ENCODE data around the gene ATP6AP1. TPM values are rescaled to one million over a fixed set of nuclear protein-coding genes. Genes with fewer than 3 reads are reported as not detected.

Gene ATP6AP1, protein sequence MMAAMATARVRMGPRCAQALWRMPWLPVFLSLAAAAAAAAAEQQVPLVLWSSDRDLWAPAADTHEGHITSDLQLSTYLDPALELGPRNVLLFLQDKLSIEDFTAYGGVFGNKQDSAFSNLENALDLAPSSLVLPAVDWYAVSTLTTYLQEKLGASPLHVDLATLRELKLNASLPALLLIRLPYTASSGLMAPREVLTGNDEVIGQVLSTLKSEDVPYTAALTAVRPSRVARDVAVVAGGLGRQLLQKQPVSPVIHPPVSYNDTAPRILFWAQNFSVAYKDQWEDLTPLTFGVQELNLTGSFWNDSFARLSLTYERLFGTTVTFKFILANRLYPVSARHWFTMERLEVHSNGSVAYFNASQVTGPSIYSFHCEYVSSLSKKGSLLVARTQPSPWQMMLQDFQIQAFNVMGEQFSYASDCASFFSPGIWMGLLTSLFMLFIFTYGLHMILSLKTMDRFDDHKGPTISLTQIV
- polyA plus RNA-seq: 100 to 1,000 TPM in 1 of 4 donors, 10 to 100 TPM in 3; 34.0 to 157 (median 57.4) TPM
- long read RNA-seq, donor 1, transcript ATP6AP1-201 (10 exons, 2,099 nt): major isoform, 79 of 112 reads
- long read RNA-seq, donor 1, partial matches to known transcripts: 32 of 112 reads
- long read RNA-seq, donor 1, other reads (novel, unspliced or antisense): 0 of 112 reads
- long read RNA-seq, donor 2, transcript ATP6AP1-201 (10 exons, 2,099 nt): major isoform, 23 of 44 reads
- long read RNA-seq, donor 2, partial matches to known transcripts: 21 of 44 reads
- long read RNA-seq, donor 2, other reads (novel, unspliced or antisense): 0 of 44 reads
- long read RNA-seq, donor 3, transcript ATP6AP1-201 (10 exons, 2,099 nt): major isoform, 13 of 21 reads
- long read RNA-seq, donor 3, partial matches to known transcripts: 6 of 21 reads
- long read RNA-seq, donor 3, other reads (novel, unspliced or antisense): 0 of 21 reads
- long read RNA-seq, donor 4: 0 reads
- long read RNA-seq, donor 5, transcript ATP6AP1-201 (10 exons, 2,099 nt): major isoform, 5 of 5 reads
- long read RNA-seq, donor 5, partial matches to known transcripts: 0 of 5 reads
- long read RNA-seq, donor 5, other reads (novel, unspliced or antisense): 0 of 5 reads
- long read RNA-seq, donor 6, transcript ATP6AP1-201 (10 exons, 2,099 nt): major isoform, 36 of 37 reads
- long read RNA-seq, donor 6, partial matches to known transcripts: 0 of 37 reads
- long read RNA-seq, donor 6, other reads (novel, unspliced or antisense): 0 of 37 reads
- long read RNA-seq, donor 7, transcript ATP6AP1-201 (10 exons, 2,099 nt): major isoform, 51 of 58 reads
- long read RNA-seq, donor 7, partial matches to known transcripts: 7 of 58 reads
- long read RNA-seq, donor 7, other reads (novel, unspliced or antisense): 0 of 58 reads
- long read RNA-seq, donor 8, partial matches to known transcripts: 0 of 3 reads
- long read RNA-seq, donor 8, other reads (novel, unspliced or antisense): 0 of 3 reads
- long read RNA-seq, donor 9, transcript ATP6AP1-201 (10 exons, 2,099 nt): major isoform, 11 of 23 reads
- long read RNA-seq, donor 9, partial matches to known transcripts: 12 of 23 reads
- long read RNA-seq, donor 9, other reads (novel, unspliced or antisense): 0 of 23 reads
- long read RNA-seq, donor 10, transcript ATP6AP1-201 (10 exons, 2,099 nt): major isoform, 39 of 41 reads
- long read RNA-seq, donor 10, partial matches to known transcripts: 0 of 41 reads
- long read RNA-seq, donor 10, other reads (novel, unspliced or antisense): 0 of 41 reads

DNA sequence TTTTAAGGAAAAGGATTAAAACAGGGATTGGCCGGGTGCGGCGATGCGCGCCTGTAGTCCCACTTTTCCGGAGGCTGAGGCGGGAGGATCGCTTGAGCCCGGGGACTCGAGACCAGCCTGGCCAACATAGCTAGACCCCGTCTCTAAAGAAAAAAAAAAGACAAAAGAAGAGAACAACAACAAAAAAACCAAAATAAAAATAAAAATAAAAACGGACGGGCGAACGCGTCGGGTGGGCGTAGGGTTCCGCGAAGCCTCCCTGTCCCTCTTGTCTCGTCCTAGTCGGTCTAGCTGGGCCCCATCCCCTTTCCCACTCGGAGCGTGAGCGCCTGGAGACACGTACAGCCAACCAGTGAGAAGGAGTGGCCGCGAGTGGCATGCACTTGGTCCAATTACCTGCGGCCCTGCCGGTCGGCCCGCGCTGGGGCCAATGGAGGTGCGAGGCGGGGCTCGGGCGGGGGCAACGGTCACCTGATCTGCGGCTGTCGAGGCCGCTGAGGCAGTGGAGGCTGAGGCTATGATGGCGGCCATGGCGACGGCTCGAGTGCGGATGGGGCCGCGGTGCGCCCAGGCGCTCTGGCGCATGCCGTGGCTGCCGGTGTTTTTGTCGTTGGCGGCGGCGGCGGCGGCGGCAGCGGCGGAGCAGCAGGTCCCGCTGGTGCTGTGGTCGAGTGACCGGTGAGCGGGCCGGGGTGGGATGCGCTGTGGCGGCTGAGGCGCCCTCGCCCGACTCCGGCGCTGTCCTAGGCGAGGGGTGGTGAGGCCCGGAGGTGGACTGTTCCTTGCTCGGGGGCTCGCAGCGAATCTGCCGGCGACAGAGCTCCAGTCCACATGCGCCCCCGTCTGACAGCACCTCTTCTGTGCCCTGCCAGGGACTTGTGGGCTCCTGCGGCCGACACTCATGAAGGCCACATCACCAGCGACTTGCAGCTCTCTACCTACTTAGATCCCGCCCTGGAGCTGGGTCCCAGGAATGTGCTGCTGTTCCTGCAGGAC is at the start of gene ATP6AP1:
ATP6AP1 (plus strand) TSS at position 502 of the 996 bp plus-strand sequence; CDS start at position 518, 16 bp downstream.
- Histone ChIP-seq H3K27me3 (ENCODE audit: control insufficient read depth in 3 of 3, insufficient read depth in 3 of 3, low read length in 3 of 3) (no peaks in the 10 kb centered on the region), H3K4me1 (ENCODE audit: control insufficient read depth in 3 of 3, insufficient read depth in 2 of 3, low read depth in 1 of 3, low read length in 2 of 3) (peaks cover 0 to 19% (median 3%) of the 10 kb centered on the region in 3 donors), H3K36me3 (ENCODE audit: control insufficient read depth in 3 of 3, insufficient read depth in 2 of 3, low read depth in 1 of 3, low read length in 3 of 3) (peaks cover 0 to 32% (median 0%) of the 10 kb centered on the region in 3 donors), H3K9me3 (ENCODE audit: control insufficient read depth in 2 of 2, insufficient read depth in 1 of 2, low read depth in 1 of 2, low read length in 1 of 2) (no peaks in the 10 kb centered on the region), H3K4me3 (ENCODE audit: low read depth in 1 of 3, low read length in 3 of 3) (peak within 1 kb of the TSS; percentile 64 to 82 (median 71)), H3K27ac (ENCODE audit: low read depth in 1 of 3, low read length in 2 of 3) (peak within 1 kb of the TSS; percentile 28 to 71 (median 70))
- peak; percentile 92 for DNase-seq
- no peak for FAIRE-seq
- 5 to 46% (median 8%) methylated on average over 40 to 87 of the region's 87 CpGs for WGBS, 3 donors

DNA sequence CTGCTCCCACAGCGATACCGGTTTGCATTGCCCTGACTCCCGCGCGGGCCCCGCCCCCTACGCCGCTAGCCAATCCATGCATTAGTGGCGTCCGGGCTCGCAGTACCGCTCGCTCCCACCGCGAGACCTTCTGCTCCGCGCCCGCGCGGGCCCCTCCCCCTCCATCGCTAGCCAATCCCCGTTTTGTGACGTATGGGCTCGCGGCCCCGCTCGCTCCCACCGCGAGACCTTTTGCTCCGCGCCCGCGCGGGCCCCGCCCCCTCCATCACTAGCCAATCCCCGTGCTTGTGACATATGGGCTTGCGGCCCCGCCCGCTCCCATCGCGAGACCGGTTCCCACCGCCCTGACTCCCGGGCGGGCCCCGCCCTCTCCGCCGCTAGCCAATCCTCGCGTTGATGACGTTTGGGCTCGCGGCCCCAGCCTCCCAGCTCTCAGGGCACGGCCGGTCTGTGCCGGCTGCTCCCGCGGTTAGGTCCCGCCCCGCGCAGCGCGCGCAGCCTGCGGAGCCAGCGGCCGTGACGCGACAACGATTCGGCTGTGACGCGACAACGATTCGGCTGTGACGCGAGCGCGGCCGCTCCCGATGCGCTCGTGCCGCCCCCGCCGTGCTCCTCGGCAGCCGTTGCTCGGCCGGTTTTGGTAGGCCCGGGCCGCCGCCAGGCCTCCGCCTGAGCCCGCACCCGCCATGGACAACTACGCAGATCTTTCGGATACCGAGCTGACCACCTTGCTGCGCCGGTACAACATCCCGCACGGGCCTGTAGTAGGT is 49.5 kb upstream of the ATP6AP1 start, which contains the start of gene EMD:
EMD (plus strand) TSS at position 497 of the 770 bp plus-strand sequence; CDS start at position 687, 190 bp downstream.
- H3K4me3 ChIP-seq (ENCODE audit: low read depth in 1 of 3, low read length in 3 of 3): peak within 1 kb of the TSS; percentile 65 to 82 (median 80)
- FAIRE-seq: peak; percentile 94
- 0 to 37% (median 15%) methylated on average over 42 to 103 of the region's 103 CpGs for WGBS, 3 donors

DNA sequence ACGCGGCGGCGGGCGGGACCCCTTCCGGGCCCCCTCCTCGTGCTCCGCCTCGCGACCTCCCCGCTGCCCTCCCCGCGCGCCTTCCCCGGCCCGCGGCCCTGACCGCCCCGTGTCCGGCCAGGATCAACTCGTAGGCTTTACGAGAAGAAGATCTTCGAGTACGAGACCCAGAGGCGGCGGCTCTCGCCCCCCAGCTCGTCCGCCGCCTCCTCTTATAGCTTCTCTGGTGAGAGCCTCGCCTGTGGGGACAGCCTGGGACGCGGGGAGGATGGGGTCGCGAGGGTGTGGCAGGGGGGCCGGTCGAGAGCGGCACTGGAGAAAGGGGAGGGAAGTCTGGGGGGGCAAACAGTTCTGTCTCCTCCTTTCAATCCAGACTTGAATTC is 48.9 kb upstream of the ATP6AP1 start:
- Histone ChIP-seq H3K27me3 (ENCODE audit: control insufficient read depth in 3 of 3, insufficient read depth in 3 of 3, low read length in 3 of 3) (peaks cover 0 to 5% (median 0%) of the 10 kb centered on the region in 3 donors), H3K9me3 (ENCODE audit: control insufficient read depth in 2 of 2, insufficient read depth in 1 of 2, low read depth in 1 of 2, low read length in 1 of 2) (no peaks in the 10 kb centered on the region), H3K27ac (ENCODE audit: low read depth in 1 of 3, low read length in 2 of 3) (peak overlapping the region; percentile 74 to 98 (median 89)), H3K36me3 (ENCODE audit: control insufficient read depth in 3 of 3, insufficient read depth in 2 of 3, low read depth in 1 of 3, low read length in 3 of 3) (peaks cover 0 to 19% (median 0%) of the 10 kb centered on the region in 3 donors), H3K4me1 (ENCODE audit: control insufficient read depth in 3 of 3, insufficient read depth in 2 of 3, low read depth in 1 of 3, low read length in 2 of 3) (peaks cover 0 to 8% (median 0%) of the 10 kb centered on the region in 3 donors), H3K4me3 (ENCODE audit: low read depth in 1 of 3, low read length in 3 of 3) (peak overlapping the region; percentile 65 to 82 (median 80))
- DNase-seq (peak in 1 of 2 donors; percentile 35), FAIRE-seq (no peak)
- WGBS, 3 donors: 1 to 53% (median 7%) methylated on average over 30 to 38 of the region's 38 CpGs

More for the DNA sequence above, 49.5 kb upstream of the ATP6AP1 start, which contains the start of gene EMD:
- H3K4me1 ChIP-seq (ENCODE audit: control insufficient read depth in 3 of 3, insufficient read depth in 2 of 3, low read depth in 1 of 3, low read length in 2 of 3): peaks cover 0 to 9% (median 0%) of the 10 kb centered on the region in 3 donors
- H3K27ac ChIP-seq (ENCODE audit: low read depth in 1 of 3, low read length in 2 of 3): peak within 1 kb of the TSS; percentile 89 to 98 (median 91)
- no peaks in the 10 kb centered on the region for H3K9me3 ChIP-seq (ENCODE audit: control insufficient read depth in 2 of 2, insufficient read depth in 1 of 2, low read depth in 1 of 2, low read length in 1 of 2)
- peak; percentile 94 to 97 for DNase-seq
- H3K27me3 ChIP-seq (ENCODE audit: control insufficient read depth in 3 of 3, insufficient read depth in 3 of 3, low read length in 3 of 3): peaks cover 0 to 6% (median 0%) of the 10 kb centered on the region in 3 donors
- H3K36me3 ChIP-seq (ENCODE audit: control insufficient read depth in 3 of 3, insufficient read depth in 2 of 3, low read depth in 1 of 3, low read length in 3 of 3): peaks cover 0 to 19% (median 0%) of the 10 kb centered on the region in 3 donors

DNA sequence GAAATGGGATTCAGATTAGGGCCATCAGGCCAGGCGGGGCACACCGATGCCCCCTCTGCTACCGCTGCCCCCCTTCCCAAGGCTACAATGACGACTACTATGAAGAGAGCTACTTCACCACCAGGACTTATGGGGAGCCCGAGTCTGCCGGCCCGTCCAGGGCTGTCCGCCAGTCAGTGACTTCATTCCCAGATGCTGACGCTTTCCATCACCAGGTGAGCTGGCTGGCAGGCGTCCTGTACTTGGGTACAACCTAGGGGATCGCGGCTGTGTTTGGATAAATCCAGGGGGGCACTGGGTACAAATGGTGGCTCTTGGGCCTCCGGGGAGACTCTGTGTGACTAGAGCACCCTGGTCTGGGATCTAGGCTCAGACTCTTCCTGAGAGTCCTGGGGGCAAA is 48.3 kb upstream of the ATP6AP1 start:
- Histone ChIP-seq H3K27ac (ENCODE audit: low read depth in 1 of 3, low read length in 2 of 3) (peak overlapping the region in 2 of 3 donors; percentile 89 to 98), H3K36me3 (ENCODE audit: control insufficient read depth in 3 of 3, insufficient read depth in 2 of 3, low read depth in 1 of 3, low read length in 3 of 3) (peaks cover 0 to 19% (median 0%) of the 10 kb centered on the region in 3 donors), H3K4me3 (ENCODE audit: low read depth in 1 of 3, low read length in 3 of 3) (peak overlapping the region; percentile 65 to 82 (median 80)), H3K4me1 (ENCODE audit: control insufficient read depth in 3 of 3, insufficient read depth in 2 of 3, low read depth in 1 of 3, low read length in 2 of 3) (peaks cover 0 to 3% (median 0%) of the 10 kb centered on the region in 3 donors), H3K27me3 (ENCODE audit: control insufficient read depth in 3 of 3, insufficient read depth in 3 of 3, low read length in 3 of 3) (peaks cover 0 to under 1% (median 0%) of the 10 kb centered on the region in 3 donors), H3K9me3 (ENCODE audit: control insufficient read depth in 2 of 2, insufficient read depth in 1 of 2, low read depth in 1 of 2, low read length in 1 of 2) (no peaks in the 10 kb centered on the region)
- WGBS, 3 donors: 29 to 51% (median 36%) methylated on average over 8 to 13 of the region's 13 CpGs
- FAIRE-seq (no peak), DNase-seq (no peak)

DNA sequence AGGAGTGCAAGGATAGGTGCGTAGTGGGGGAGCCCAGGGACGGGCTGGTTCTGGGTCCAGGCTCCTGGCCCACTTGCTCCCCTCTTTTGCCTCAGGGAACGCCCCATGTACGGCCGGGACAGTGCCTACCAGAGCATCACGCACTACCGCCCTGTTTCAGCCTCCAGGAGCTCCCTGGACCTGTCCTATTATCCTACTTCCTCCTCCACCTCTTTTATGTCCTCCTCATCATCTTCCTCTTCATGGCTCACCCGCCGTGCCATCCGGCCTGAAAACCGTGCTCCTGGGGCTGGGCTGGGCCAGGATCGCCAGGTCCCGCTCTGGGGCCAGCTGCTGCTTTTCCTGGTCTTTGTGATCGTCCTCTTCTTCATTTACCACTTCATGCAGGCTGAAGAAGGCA is 47.7 kb upstream of the ATP6AP1 start:
- Histone ChIP-seq H3K4me1 (ENCODE audit: control insufficient read depth in 3 of 3, insufficient read depth in 2 of 3, low read depth in 1 of 3, low read length in 2 of 3) (peaks cover 0 to 3% (median 0%) of the 10 kb centered on the region in 3 donors), H3K4me3 (ENCODE audit: low read depth in 1 of 3, low read length in 3 of 3) (no peak overlapping the region), H3K27ac (ENCODE audit: low read depth in 1 of 3, low read length in 2 of 3) (peak overlapping the region in 1 of 3 donors; percentile 98), H3K36me3 (ENCODE audit: control insufficient read depth in 3 of 3, insufficient read depth in 2 of 3, low read depth in 1 of 3, low read length in 3 of 3) (peaks cover 0 to 19% (median 0%) of the 10 kb centered on the region in 3 donors), H3K9me3 (ENCODE audit: control insufficient read depth in 2 of 2, insufficient read depth in 1 of 2, low read depth in 1 of 2, low read length in 1 of 2) (no peaks in the 10 kb centered on the region), H3K27me3 (ENCODE audit: control insufficient read depth in 3 of 3, insufficient read depth in 3 of 3, low read length in 3 of 3) (no peaks in the 10 kb centered on the region)
- 82 to 85% (median 85%) methylated on average over 10 to 14 of the region's 14 CpGs for WGBS, 3 donors
- FAIRE-seq: no peak
- DNase-seq: no peak

DNA sequence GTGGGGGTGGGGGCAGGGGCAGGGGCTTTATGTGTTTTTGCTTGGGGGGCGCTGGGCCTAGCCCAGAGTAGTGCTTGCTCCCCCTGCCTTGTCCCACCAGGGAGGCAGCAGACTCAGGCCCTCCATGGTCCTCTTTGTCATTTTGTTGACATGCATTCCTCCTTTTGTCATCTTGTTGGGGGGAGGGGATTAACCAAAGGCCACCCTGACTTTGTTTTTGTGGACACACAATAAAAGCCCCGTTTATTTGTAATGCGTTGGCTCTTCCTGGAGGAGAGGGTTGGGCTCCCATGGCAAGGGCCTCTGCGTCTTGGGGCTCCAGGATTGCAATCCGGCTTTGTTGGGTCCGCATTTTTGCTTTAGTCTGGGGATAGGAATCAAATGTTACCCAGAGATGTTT is 47.2 kb upstream of the ATP6AP1 start:
- no peak for FAIRE-seq
- WGBS, 3 donors: 66 to 81% (median 78%) methylated on average over 6 of the region's 6 CpGs

More for the DNA sequence above, 47.2 kb upstream of the ATP6AP1 start:
- Histone ChIP-seq H3K27me3 (ENCODE audit: control insufficient read depth in 3 of 3, insufficient read depth in 3 of 3, low read length in 3 of 3) (no peaks in the 10 kb centered on the region), H3K27ac (ENCODE audit: low read depth in 1 of 3, low read length in 2 of 3) (no peak overlapping the region), H3K9me3 (ENCODE audit: control insufficient read depth in 2 of 2, insufficient read depth in 1 of 2, low read depth in 1 of 2, low read length in 1 of 2) (no peaks in the 10 kb centered on the region), H3K4me3 (ENCODE audit: low read depth in 1 of 3, low read length in 3 of 3) (no peak overlapping the region), H3K4me1 (ENCODE audit: control insufficient read depth in 3 of 3, insufficient read depth in 2 of 3, low read depth in 1 of 3, low read length in 2 of 3) (peaks cover 0 to 3% (median 0%) of the 10 kb centered on the region in 3 donors), H3K36me3 (ENCODE audit: control insufficient read depth in 3 of 3, insufficient read depth in 2 of 3, low read depth in 1 of 3, low read length in 3 of 3) (peaks cover 0 to 19% (median 0%) of the 10 kb centered on the region in 3 donors)
- no peak for DNase-seq

All from small intestine (tissue), 16 donors.